ENCODE results near the gene LCE5A.
"Not testable (repeated sequence)": the region's sequence is repeated elsewhere in the genome, so short reads cannot be mapped to it uniquely, and the experiment has no call there.

LCE5A gene

GRCh38 chr1:152543820-152544219 is 33.2 kb downstream of the LCE5A start:
- DNase-seq (no peak), ATAC-seq (no peak)
- no peaks in the 10 kb centered on the region for H3K4me1 Mint-ChIP-seq
- peaks cover 0 to 6% of the 10 kb centered on the region in 2 donors for H3K9me3 Mint-ChIP-seq
- H3K27ac Mint-ChIP-seq, result no peak overlapping the region
- peaks cover 27% of the 10 kb centered on the region for H3K27me3 Mint-ChIP-seq
- no peak overlapping the region for H3K4me3 Mint-ChIP-seq

DNA sequence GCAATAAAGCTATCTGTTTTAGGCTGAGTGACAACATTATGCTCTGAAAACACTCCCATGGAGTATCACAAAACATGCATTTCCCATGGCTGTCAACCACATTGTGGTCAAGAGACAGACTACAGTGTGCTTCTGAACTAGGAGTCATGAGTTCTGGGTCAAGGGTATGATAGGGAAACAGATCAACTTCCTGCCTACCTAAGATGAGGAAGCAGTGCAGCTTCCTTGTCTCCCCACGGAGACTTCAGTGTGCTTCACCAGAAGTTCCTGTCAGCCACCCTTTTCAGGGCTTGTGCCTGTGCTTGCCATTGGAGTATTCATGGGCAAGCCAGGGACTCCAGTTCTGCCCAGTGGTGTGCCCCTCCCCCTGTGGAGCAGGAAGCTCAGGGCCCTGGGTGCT is 36.1 kb downstream of the LCE5A start:
- no peak for DNase-seq
- Mint-ChIP-seq H3K4me3 (no peak overlapping the region), H3K9me3 (peaks cover 0 to 6% of the 10 kb centered on the region in 2 donors), H3K27me3 (peaks cover 15% of the 10 kb centered on the region), H3K4me1 (no peaks in the 10 kb centered on the region), H3K27ac (no peak overlapping the region)
- no peak for ATAC-seq

- ATAC-seq, H3K9me3 Mint-ChIP-seq, H3K4me1 Mint-ChIP-seq, H3K27ac Mint-ChIP-seq, H3K4me3 Mint-ChIP-seq, DNase-seq: not testable (repeated sequence)
- peaks cover 12% of the 10 kb centered on the region for H3K27me3 Mint-ChIP-seq
These were observed 37.8 kb downstream of the LCE5A start for GRCh38 chr1:152548358-152548757.
